ENCODE results near the gene HOXC12.

Gene HOXC12

GRCh38 chr12:54006559-54007220 lies 52.0 kb downstream of the HOXC12 start:
- no peak for DNase-seq (ENCODE audit: low read depth in 2 of 2, low spot score in 1 of 2)

- DNase-seq (ENCODE audit: low read depth in 2 of 2, low spot score in 1 of 2) = no peak
Measured at GRCh38 chr12:54007538-54008259, 53.0 kb downstream of the HOXC12 start.

GRCh38 chr12:54008260-54008552 lies 53.5 kb downstream of the HOXC12 start:
- no peak for DNase-seq (ENCODE audit: low read depth in 2 of 2, low spot score in 1 of 2)

Measured in stimulated activated CD8-positive, alpha-beta memory T cell treated with anti-CD3 and anti-CD28 coated beads, Interleukin-4, amount 100 ng/mL, for 1 hour (primary cell).